Endothelial cell of umbilical vein (primary cell): ENCODE results near the gene CIDEC. TPM values are rescaled to one million over a fixed set of nuclear protein-coding genes. Genes with fewer than 3 reads are reported as not detected.

Source experiments
- BruUV-seq: library from RNA; stranded (reverse); fragments of 400-500 nt; replicated peaks from 2 replicates; lab custom pipeline; 2021; lab: Mats Ljungman, UMichigan
- CTCF ChIA-PET: fragments of 300-600, 350-600 bp; sonication (Branson Sonifier 250); formaldehyde crosslinking; loops from one replicate; lab custom pipeline; 2021; ENCODE audit warnings: antibody characterized with exemption, inconsistent platforms; lab: Charles Lee
- POLR2A ChIA-PET: fragments of 300-600, 350-600 bp; sonication (Branson Sonifier 250); formaldehyde crosslinking; loops from one replicate; lab custom pipeline; 2021; ENCODE audit warnings: antibody characterized with exemption, inconsistent platforms; lab: Charles Lee
- DNase-seq: peaks from one replicate; pipeline ENCODE4 v3.0.0-alpha.2; 2011; ENCODE audit warnings: low read depth, low spot score
- FAIRE-seq: peaks from 2 replicates; lab custom pipeline; 2011; peaks lifted over from hg19 to GRCh38; lab: Jason Lieb, UNC
- H2AFZ ChIP-seq: 2 replicates; pipeline ENCODE4 v1.6.0; 2012; ENCODE audit warnings: low read depth, low read length, control low read depth, inconsistent platforms
- H3K27ac ChIP-seq: 2 replicates; pipeline ENCODE4 v1.5.1; 2011; ENCODE audit warnings: low read depth, mild to moderate bottlenecking, control low read depth, low read length, moderate library complexity; ENCODE audit not compliant: insufficient read depth
- H3K27me3 ChIP-seq, 2 experiments: 2 replicates each; pipeline versions ENCODE4 v1.6.0 to v1.6.1; 2011; ENCODE audit warnings: low read length in 2 of 2, mixed read lengths in 1 of 2; ENCODE audit not compliant: control insufficient read depth in 2 of 2, insufficient read depth in 2 of 2
- H3K36me3 ChIP-seq, 2 experiments: 2 replicates in 1 of 2; 3 replicates in 1 of 2; pipeline ENCODE4 v1.5.1; 2011; ENCODE audit warnings: low read length in 2 of 2, mild to moderate bottlenecking in 1 of 2, moderate library complexity in 1 of 2; ENCODE audit not compliant: control insufficient read depth in 2 of 2, insufficient read depth in 2 of 2; ENCODE audit errors: extremely low read depth in 1 of 2
- H3K4me1 ChIP-seq: 3 replicates; pipeline ENCODE4 v1.5.1; 2011; ENCODE audit warnings: mild to moderate bottlenecking, low read length; ENCODE audit not compliant: control insufficient read depth, insufficient read depth; ENCODE audit errors: extremely low read depth
- H3K4me2 ChIP-seq: 2 replicates; pipeline ENCODE4 v1.6.1; 2011; ENCODE audit warnings: low read length, control low read depth, mixed read lengths; ENCODE audit not compliant: insufficient read depth
- H3K4me3 ChIP-seq, 3 experiments: fragments of 200-600 bp in 1 of 3; sonication (generic), shearing (Covaris generic) in 1 of 3; replicated peaks in 1 of 3; 2 replicates each; pipeline ENCODE4 v1.5.1; 2011 to 2016; ENCODE audit warnings: control low read depth in 3 of 3, low read length in 3 of 3, mild to moderate bottlenecking in 2 of 3, inconsistent platforms in 1 of 3, low read depth in 1 of 3, moderate library complexity in 1 of 3; ENCODE audit not compliant: insufficient read depth in 1 of 3
- H3K79me2 ChIP-seq: 2 replicates; pipeline ENCODE4 v1.6.0; 2012; ENCODE audit warnings: low read length, inconsistent platforms; ENCODE audit not compliant: control insufficient read depth, insufficient read depth
- H3K9ac ChIP-seq: replicated peaks from 2 replicates; pipeline ENCODE3; 2011; ENCODE audit warnings: low read length, control low read depth; ENCODE audit not compliant: insufficient read depth; ENCODE audit errors: extremely low read depth
- H3K9me1 ChIP-seq: replicated peaks from 3 replicates; pipeline ENCODE4 v1.6.0; 2011; ENCODE audit warnings: mild to moderate bottlenecking, low read length; ENCODE audit not compliant: control insufficient read depth, insufficient read depth; ENCODE audit errors: extremely low read depth
- H3K9me3 ChIP-seq: replicated peaks from 2 replicates; pipeline ENCODE4 v1.5.1; 2012; ENCODE audit warnings: low read length, inconsistent platforms; ENCODE audit not compliant: control insufficient read depth, insufficient read depth
- H4K20me1 ChIP-seq: replicated peaks from 2 replicates; pipeline ENCODE3; 2011; ENCODE audit warnings: mild to moderate bottlenecking, low read length; ENCODE audit not compliant: control insufficient read depth, insufficient read depth; ENCODE audit errors: extremely low read depth
- CTCF ChIP-seq, 2 donors: IDR thresholded peaks; 1 replicate in 1 of 2; 2 replicates in 1 of 2; pipeline ENCODE4 v1.5.1; 2011; ENCODE audit warnings: low read length in 2 of 2, mild to moderate bottlenecking in 2 of 2, moderate library complexity in 2 of 2, control low read depth in 1 of 2, inconsistent platforms in 1 of 2, low read depth in 1 of 2; ENCODE audit not compliant: insufficient read depth in 1 of 2; ENCODE audit errors: extremely low read depth in 1 of 2
- EZH2 ChIP-seq: IDR thresholded peaks from 2 replicates; pipeline ENCODE4 v1.6.1; 2012; ENCODE audit warnings: borderline replicate concordance, low read depth, mild to moderate bottlenecking, moderate library complexity, low read length, inconsistent platforms; ENCODE audit not compliant: severe bottlenecking
- FOS ChIP-seq: IDR thresholded peaks from 2 replicates; pipeline ENCODE4 v1.6.1; 2011; ENCODE audit warnings: mild to moderate bottlenecking, low read length, moderate library complexity, borderline replicate concordance; ENCODE audit not compliant: insufficient read depth
- GATA2 ChIP-seq: IDR thresholded peaks from 2 replicates; pipeline ENCODE4 v1.7.0; 2011; ENCODE audit warnings: low read depth, mild to moderate bottlenecking, moderate library complexity, mixed read lengths, low read length; ENCODE audit not compliant: insufficient read length, insufficient read depth
- JUN ChIP-seq: IDR thresholded peaks from 2 replicates; pipeline ENCODE4 v1.6.1; 2011; ENCODE audit warnings: borderline replicate concordance, low read depth; ENCODE audit not compliant: insufficient read length, insufficient read depth
- MAX ChIP-seq: IDR thresholded peaks from 2 replicates; pipeline ENCODE4 v1.6.1; 2011; ENCODE audit not compliant: insufficient read depth, insufficient read length
- MYC ChIP-seq: IDR thresholded peaks from one replicate; pipeline ENCODE4 v1.6.1; 2011; ENCODE audit warnings: mild to moderate bottlenecking, low read depth, low read length
- POLR2A ChIP-seq: IDR thresholded peaks from 2 replicates; pipeline ENCODE4 v1.6.1; 2012; ENCODE audit warnings: low read depth, mild to moderate bottlenecking, control low read depth, low read length
- POLR2AphosphoS5 ChIP-seq: IDR thresholded peaks from 2 replicates; pipeline ENCODE4 v1.6.1; 2012; ENCODE audit warnings: low read depth, mild to moderate bottlenecking, control low read depth, low read length, moderate library complexity; ENCODE audit not compliant: insufficient read depth
- dilution Hi-C: fragments of 300-500 bp; cut with MboI; formaldehyde crosslinking; loops from one replicate; pipeline ENCODE4 v1.15.0; 2019; ENCODE audit warnings: low sequenced_read_pairs; ENCODE audit not compliant: extremely low pct_ligation_motif_present
- intact Hi-C: fragments of 100-400 bp; cut with micrococcal nuclease; formaldehyde crosslinking; loops from one replicate; pipeline ENCODE4 v1.10.0; 2022
- polyA plus RNA-seq, 4 experiments: library from polyadenylated mRNA; depleted of rRNA in 3 of 4; stranded (reverse) in 3 of 4; unstranded in 1 of 4; fragments of >200 nt; gene quantifications; 2 replicates each; pipeline versions ENCODE4 v1.2.1 to v1.2.3, GENCODE V29; 2011 to 2012; ENCODE audit warnings: missing spikeins in 1 of 4
- total RNA-seq: library from RNA; stranded (reverse); gene quantifications from 2 replicates; pipeline ENCODE4 v1.2.3, GENCODE V29; 2021

CIDEC gene
- total and polyA plus RNA-seq, 2 donors (not counting 3 experiments of a cell fraction or from before 2014, with no cell fraction given) = 0.14 TPM; not detected in 1

GRCh38 chr3:9902372-9903237, 22.6 kb upstream of the CIDEC start, which contains the start of gene IL17RE:
Gene IL17RE (plus strand): TSS chr3:9902848. CDS start chr3:9902933, 85 bp downstream.
- no TSS peak for BruUV-seq
- Histone ChIP-seq H3K4me3 (no peak within 1 kb of the TSS), H3K9me3 (no peaks in the 10 kb centered on the region), H3K4me1 (peaks cover 35% of the 10 kb centered on the region), H3K79me2 (no peaks in the 10 kb centered on the region), H3K27me3 (no peaks in the 10 kb centered on the region), H3K9ac (peak within 1 kb of the TSS; percentile 14), H3K27ac (peak within 1 kb of the TSS; percentile 53), H4K20me1 (no peaks in the 10 kb centered on the region), H2AFZ (peak within 1 kb of the TSS; percentile 13), H3K36me3 (no peaks in the 10 kb centered on the region), H3K4me2 (peak within 1 kb of the TSS; percentile 38), H3K9me1 (no peaks in the 10 kb centered on the region)
- intact Hi-C loops (loop anchor here (1.0 kb wide), 2 partner anchors 12 to 14 kb away; partner anchors contain the start of gene JAGN1), dilution Hi-C loops (no loop called here)
- ChIA-PET CTCF (interaction anchor here (0.6 to 1.9 kb wide), 9 partner anchors 9 to 420 kb away, joined by 3 to 7 read pairs (median 4); no protein-coding TSS in a partner anchor), POLR2A (interaction anchor here (0.7 kb wide), 1 partner anchor 11 kb away, joined by 7 read pairs; no protein-coding TSS in a partner anchor)
- FAIRE-seq (no peak), DNase-seq (no peak)
- TF ChIP-seq GATA2 = no peak
- TF ChIP-seq FOS = no peak
- no peak for TF ChIP-seq EZH2
- TF ChIP-seq POLR2A = no peak
- TF ChIP-seq POLR2AphosphoS5 = no peak
- TF ChIP-seq MAX = no peak
- TF ChIP-seq CTCF (IDR thresholded peaks at IDR 0.05; ENCODE audit: extremely low read depth in 1 of 2, insufficient read depth in 1 of 2, low read depth in 1 of 2, low read length in 2 of 2) = no peak
- no peak for TF ChIP-seq JUN
- TF ChIP-seq MYC = no peak
